OCI-M2 (cell line): ENCODE data around the gene KPNB1.

Experiments
- DNase-seq: peaks from one replicate; lab custom pipeline; 2025; ENCODE audit not compliant: unreplicated experiment; lab: John Stamatoyannopoulos, UW

Gene KPNB1

DNA sequence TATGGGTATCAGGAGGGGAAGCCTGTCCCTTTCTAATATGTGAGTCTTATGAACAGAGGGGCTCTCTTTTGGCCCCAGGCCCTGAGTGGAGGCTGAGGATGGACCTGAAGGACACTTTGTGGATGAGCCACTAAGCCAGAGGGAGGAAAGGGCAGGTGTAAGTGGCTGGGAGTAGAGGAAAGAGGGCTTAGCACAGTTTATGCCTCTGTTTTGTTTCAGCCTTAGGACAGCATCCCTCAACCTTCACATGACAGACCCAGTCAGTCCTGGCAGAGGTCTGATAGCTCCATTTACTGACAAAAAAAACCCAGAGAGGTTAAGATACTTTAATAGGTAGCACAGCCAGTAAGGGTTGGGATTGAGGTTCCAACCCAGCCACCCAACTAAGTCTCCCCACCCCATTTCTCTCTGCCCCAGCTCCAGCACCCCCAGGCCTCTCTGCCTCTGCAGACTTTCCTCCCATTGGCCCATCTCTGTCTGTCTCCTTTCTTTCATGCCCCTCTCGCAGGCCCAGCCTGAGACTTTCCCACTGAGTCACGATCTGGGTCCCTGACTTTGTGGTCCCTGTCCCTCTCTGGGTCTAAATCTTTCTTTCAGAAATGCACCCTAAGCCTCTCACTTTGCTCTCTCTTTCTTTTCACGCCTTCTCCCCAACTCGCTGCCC lies 78.6 kb downstream of the KPNB1 start:
- DNase-seq, result no peak

- DNase-seq, result no peak
Observed at GRCh38 chr17:47729476-47729875, 79.8 kb downstream of the KPNB1 start.

DNA sequence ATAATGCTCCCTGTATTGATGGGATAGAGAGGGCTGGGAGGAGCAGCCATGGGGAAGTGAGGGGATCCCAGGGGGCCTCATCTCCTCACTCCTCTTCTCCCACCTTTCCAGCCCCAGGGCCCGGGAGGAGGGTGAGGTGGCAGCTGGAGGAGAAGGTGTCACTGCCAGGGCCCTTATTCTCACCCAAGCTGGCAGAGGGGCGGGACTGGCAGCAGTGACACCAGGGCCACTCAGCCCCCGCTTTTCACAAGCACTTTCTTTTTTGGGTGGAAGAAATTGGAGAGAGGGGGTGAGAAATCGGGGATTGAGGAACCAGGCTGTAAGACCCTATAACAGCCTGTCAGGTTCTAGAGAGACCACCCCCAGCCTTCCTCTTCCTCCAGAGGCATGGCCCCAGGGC lies 81.0 kb downstream of the KPNB1 start:
- DNase-seq, result no peak

DNA sequence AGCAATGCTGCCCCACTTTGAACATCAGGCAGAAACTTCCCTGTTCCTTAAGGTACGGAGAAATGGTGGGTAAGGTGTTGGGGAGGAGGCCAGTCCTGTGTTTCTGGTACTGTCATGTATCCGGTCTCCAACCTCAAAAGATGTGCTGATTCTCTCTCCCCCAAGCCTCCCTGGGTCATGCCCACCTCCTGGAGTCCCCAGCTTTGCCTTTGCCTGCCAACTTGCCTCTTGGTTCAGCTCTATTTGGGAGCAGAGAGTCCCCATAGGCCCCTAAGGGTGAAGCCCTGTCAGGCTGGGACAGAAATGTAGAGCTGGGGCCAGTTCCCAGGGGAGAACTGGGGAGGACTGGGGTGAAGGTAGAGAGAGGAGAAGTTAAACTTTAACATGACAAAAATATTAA lies 81.7 kb downstream of the KPNB1 start:
- no peak for DNase-seq

DNA sequence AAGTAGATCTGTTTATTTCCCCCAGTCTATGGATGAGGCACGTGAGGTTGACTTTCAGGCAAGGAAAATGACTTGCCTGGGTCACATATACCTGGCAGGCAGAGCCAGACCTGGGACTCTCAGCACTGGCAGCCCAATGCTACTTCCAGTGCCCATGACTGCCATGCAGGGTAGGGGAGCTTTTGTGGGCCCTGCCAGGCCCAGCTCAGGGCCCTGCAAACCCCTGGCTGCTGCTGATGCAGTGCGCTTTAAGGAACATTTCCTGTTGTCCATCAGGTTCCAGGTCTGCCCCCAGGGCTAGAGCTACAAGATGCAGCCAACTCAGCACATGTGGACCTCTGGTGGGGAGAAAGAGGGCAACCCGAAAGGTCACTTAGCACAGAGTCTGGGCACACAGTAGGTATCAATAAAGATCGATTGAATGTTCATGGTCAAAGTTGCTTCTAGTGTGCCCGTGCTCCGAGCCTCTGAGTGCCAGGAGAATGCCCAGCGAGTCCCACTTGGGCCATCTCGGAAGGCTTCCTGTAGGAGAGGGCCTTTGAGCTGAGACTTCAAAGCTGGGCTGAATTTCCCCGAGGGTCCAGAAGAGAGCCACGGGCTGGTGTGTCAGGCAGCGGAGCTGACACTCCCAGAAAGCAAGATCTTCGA lies 82.8 kb downstream of the KPNB1 start:
- no peak for DNase-seq

DNA sequence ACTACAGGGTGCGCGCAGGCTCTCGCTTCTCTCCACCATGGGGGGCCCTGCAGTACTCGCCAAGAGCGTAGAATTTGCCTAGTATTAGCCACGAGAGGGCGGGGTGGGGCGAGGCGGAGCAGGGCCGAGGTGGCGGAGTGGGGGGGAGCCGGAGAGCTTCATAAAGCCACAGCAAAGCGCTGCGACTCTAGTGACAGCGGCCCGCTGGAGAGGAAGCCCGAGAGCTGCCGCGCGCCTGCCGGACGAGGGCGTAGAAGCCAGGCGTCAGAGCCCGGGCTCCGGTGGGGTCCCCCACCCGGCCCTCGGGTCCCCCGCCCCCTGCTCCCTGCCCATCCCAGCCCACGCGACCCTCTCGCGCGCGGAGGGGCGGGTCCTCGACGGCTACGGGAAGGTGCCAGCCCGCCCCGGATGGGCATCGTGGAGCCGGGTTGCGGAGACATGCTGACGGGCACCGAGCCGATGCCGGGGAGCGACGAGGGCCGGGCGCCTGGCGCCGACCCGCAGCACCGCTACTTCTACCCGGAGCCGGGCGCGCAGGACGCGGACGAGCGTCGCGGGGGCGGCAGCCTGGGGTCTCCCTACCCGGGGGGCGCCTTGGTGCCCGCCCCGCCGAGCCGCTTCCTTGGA lies 83.4 kb downstream of the KPNB1 start, which contains the start of gene TBX21:
Gene TBX21, plus strand, starts transcription at position 190 of the 627 bp plus-strand sequence. Its CDS starts 219 bp downstream, at position 409.
- DNase-seq, result peak; percentile 6

DNA sequence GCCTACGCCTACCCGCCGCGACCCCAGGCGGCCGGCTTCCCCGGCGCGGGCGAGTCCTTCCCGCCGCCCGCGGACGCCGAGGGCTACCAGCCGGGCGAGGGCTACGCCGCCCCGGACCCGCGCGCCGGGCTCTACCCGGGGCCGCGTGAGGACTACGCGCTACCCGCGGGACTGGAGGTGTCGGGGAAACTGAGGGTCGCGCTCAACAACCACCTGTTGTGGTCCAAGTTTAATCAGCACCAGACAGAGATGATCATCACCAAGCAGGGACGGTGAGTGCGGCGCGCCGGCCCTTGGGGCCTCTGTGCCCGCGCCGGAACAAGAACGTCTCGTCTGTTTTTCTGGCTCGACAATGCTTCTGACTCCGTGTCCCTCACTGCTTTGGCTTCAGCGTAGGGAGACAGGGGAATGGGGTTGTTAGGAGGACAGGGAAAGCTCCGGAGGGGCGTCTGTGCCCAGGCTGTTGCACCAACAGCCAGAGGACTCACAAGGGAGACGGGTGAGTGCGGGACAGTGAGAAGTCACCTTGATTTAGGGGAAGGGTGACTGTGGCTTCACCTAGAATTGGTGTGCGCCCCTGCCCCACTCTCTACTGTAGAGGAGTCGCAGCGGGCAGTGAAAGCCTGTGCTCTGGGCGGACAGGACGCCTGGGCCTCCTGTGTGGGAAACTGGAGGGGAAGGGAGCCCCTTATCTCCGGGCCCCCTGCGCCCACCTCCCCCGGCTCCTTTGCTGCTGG lies 84.1 kb downstream of the KPNB1 start:
- no peak for DNase-seq

DNA sequence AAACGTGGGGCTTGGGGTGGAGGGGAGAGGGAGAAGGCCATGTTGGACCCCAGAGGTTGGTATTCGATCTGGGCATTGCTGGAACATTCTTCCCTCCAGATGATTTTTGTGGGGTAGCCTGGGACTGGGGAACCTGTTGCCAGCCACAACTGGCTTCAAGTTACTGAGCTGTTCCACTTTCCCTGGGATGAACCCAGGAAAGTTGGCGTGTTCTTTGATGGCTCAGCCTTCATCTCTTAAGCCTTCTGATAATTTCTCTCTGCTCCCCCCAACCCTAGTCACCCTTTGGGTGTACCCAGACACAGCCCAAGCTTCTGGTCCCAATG lies 85.4 kb downstream of the KPNB1 start:
- DNase-seq, result no peak
